ENCODE data around the gene SYNE1.

SYNE1 gene

DNA sequence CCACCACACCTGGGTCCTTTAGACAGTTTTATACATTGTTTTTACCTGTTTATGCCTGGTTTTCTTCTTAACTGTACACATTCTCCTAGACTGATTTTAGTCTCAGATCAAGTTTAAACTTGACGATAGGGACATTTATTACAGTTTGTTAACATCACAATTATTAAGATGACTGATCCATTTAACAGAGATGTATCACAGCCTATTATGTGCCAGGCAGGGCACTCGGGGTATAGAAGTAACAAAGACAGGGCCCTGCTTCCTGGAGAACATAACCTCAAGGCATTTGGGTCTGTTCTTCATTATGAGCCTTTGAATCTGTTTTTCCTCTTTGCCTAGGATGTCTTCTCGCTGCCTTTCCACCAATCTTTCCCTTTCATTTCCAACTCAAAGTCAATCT lies 449.2 kb downstream of the SYNE1 start:
- no peak overlapping the region for H3K27ac ChIP-seq

DNA sequence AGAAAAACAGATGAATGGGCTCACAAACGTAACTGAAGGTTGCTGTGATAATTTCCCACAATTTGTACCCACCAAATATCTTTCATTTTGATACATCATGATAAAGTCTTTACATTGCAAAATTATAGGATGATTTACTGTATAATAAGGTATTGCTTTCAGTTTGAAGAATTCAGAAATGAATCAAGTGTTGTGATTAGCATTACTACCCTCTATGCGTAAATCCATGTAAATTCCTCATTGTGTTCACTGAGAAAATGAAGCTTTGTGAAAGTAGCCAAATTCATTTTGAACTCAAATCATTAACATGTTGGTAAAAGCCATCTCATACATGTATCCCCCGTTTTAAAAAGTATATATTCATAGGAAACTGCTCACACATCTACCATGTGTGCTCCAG lies 450.3 kb downstream of the SYNE1 start:
- H3K27ac ChIP-seq: no peak overlapping the region
- peaks cover 57% of the 10 kb centered on the region for H3K36me3 ChIP-seq
- TF ChIP-seq, protein P1, sequence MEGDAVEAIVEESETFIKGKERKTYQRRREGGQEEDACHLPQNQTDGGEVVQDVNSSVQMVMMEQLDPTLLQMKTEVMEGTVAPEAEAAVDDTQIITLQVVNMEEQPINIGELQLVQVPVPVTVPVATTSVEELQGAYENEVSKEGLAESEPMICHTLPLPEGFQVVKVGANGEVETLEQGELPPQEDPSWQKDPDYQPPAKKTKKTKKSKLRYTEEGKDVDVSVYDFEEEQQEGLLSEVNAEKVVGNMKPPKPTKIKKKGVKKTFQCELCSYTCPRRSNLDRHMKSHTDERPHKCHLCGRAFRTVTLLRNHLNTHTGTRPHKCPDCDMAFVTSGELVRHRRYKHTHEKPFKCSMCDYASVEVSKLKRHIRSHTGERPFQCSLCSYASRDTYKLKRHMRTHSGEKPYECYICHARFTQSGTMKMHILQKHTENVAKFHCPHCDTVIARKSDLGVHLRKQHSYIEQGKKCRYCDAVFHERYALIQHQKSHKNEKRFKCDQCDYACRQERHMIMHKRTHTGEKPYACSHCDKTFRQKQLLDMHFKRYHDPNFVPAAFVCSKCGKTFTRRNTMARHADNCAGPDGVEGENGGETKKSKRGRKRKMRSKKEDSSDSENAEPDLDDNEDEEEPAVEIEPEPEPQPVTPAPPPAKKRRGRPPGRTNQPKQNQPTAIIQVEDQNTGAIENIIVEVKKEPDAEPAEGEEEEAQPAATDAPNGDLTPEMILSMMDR (IDR thresholded peaks at IDR 0.05): no peak
- no peaks in the 10 kb centered on the region for H3K4me1 ChIP-seq (ENCODE audit: control insufficient read depth in 1 of 2, insufficient read depth in 1 of 2, low read depth in 1 of 2, low read length in 1 of 2)
- no peaks in the 10 kb centered on the region for H3K9me3 ChIP-seq
- H3K27me3 ChIP-seq: no peaks in the 10 kb centered on the region
- no peak overlapping the region for H3K4me3 ChIP-seq (ENCODE audit: low read depth in 1 of 2, low read length in 1 of 2)

More for the DNA sequence above, 449.2 kb downstream of the SYNE1 start:
- no peaks in the 10 kb centered on the region for H3K27me3 ChIP-seq
- H3K4me3 ChIP-seq (ENCODE audit: low read depth in 1 of 2, low read length in 1 of 2): no peak overlapping the region
- no peaks in the 10 kb centered on the region for H3K9me3 ChIP-seq
- TF ChIP-seq, protein P1 (IDR thresholded peaks at IDR 0.05): no peak
- peaks cover 53% of the 10 kb centered on the region for H3K36me3 ChIP-seq
- H3K4me1 ChIP-seq (ENCODE audit: control insufficient read depth in 1 of 2, insufficient read depth in 1 of 2, low read depth in 1 of 2, low read length in 1 of 2): no peaks in the 10 kb centered on the region

DNA sequence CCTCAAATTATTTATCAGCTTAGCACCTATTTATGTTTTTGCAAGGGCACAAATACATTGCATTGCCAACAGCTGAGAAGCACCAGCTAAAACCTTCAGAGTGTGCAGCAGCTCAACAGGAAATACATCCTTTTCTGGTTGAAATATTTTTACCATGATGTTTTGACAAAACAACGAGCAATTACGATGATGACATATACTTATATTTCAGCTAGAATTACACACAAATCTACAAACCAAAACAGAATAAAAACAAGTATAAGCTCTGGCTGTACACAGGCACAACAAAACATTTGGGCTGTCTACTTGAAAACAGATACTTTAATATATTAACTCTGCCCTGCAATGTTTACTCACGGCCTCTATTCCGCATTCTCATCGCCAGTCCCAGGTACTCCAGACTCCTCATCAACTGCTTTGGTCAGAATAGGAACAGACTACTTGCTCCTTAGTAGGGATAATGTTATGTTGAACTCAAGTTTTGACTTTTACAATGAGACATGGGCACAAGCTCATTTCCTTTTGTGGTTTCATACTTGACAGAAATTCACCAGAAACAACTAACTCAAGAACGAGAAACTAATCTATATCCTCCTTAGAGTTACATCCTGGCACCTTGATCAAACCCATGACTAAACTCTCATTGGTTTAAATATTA lies 452.1 kb downstream of the SYNE1 start:
- Histone ChIP-seq H3K27ac (no peak overlapping the region), H3K4me3 (ENCODE audit: low read depth in 1 of 2, low read length in 1 of 2) (no peak overlapping the region), H3K27me3 (no peaks in the 10 kb centered on the region), H3K4me1 (ENCODE audit: control insufficient read depth in 1 of 2, insufficient read depth in 1 of 2, low read depth in 1 of 2, low read length in 1 of 2) (no peaks in the 10 kb centered on the region), H3K9me3 (no peaks in the 10 kb centered on the region), H3K36me3 (peaks cover 68% of the 10 kb centered on the region)
- TF ChIP-seq, protein P1 (IDR thresholded peaks at IDR 0.05): no peak

DNA sequence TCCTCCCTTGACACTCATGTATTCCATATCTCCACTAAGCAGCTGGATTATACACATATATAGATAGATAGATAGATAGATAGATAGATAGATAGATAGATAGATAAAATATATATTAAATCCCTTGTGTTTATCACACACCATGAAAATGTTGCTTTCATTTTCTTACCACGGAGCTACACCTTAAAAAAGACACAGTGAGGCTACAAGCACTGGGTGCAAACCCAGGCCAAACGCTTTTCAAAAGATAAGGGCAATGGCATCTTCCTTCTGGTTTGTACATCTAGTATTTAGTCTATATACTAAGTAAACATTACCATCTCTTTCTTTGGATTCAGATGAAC lies 452.6 kb downstream of the SYNE1 start:
- TF ChIP-seq, protein P1 (IDR thresholded peaks at IDR 0.05): no peak
- no peak overlapping the region for H3K4me3 ChIP-seq (ENCODE audit: low read depth in 1 of 2, low read length in 1 of 2)
- no peaks in the 10 kb centered on the region for H3K9me3 ChIP-seq
- no peaks in the 10 kb centered on the region for H3K4me1 ChIP-seq (ENCODE audit: control insufficient read depth in 1 of 2, insufficient read depth in 1 of 2, low read depth in 1 of 2, low read length in 1 of 2)
- H3K27me3 ChIP-seq: no peaks in the 10 kb centered on the region
- peaks cover 71% of the 10 kb centered on the region for H3K36me3 ChIP-seq
- H3K27ac ChIP-seq: no peak overlapping the region

DNA sequence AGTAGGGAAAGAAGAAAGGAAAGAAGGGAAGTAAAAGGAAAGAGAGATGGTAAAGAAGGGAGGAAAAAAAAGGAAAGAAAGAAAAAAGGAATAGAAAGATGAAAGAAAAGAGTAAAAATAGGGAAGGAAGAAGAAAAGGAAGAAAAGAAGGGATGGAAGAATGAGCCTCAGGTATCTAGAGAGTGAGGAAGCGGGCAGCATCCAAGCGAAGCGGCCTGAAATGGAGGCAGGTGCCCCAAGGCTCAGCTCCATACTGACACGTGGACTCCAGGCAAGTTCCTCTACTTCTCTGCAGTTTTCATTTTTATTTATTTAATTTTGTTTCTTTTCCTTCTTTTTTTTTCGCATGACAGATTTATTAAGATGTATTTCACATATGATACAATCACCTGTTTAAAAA lies 456.6 kb downstream of the SYNE1 start:
- Histone ChIP-seq H3K9me3 (no peaks in the 10 kb centered on the region), H3K27ac (no peak overlapping the region)
- TF ChIP-seq, protein P1 (IDR thresholded peaks at IDR 0.05): no peak

More for the DNA sequence above, 456.6 kb downstream of the SYNE1 start:
- Histone ChIP-seq H3K27me3 (no peaks in the 10 kb centered on the region), H3K4me1 (ENCODE audit: control insufficient read depth in 1 of 2, insufficient read depth in 1 of 2, low read depth in 1 of 2, low read length in 1 of 2) (no peaks in the 10 kb centered on the region), H3K36me3 (peaks cover 68% of the 10 kb centered on the region), H3K4me3 (ENCODE audit: low read depth in 1 of 2, low read length in 1 of 2) (no peak overlapping the region)

Data from neutrophil (primary cell).